Astrocyte (in vitro differentiated cells and primary cell): ENCODE data around the gene PROKR1.

Source experiments
- EZH2 ChIP-seq: IDR thresholded peaks from 2 replicates; pipeline ENCODE4 v1.6.1; 2012; ENCODE audit warnings: mild to moderate bottlenecking, low read length, inconsistent platforms; ENCODE audit not compliant: insufficient read depth
- TF ChIP-seq, protein P1 (sequence below): IDR thresholded peaks from 2 replicates; pipeline ENCODE4 v1.5.1; 2011; ENCODE audit warnings: low read depth, mild to moderate bottlenecking, inconsistent platforms, low read length, moderate library complexity; ENCODE audit not compliant: insufficient read depth

- TF ChIP-seq, protein P1, sequence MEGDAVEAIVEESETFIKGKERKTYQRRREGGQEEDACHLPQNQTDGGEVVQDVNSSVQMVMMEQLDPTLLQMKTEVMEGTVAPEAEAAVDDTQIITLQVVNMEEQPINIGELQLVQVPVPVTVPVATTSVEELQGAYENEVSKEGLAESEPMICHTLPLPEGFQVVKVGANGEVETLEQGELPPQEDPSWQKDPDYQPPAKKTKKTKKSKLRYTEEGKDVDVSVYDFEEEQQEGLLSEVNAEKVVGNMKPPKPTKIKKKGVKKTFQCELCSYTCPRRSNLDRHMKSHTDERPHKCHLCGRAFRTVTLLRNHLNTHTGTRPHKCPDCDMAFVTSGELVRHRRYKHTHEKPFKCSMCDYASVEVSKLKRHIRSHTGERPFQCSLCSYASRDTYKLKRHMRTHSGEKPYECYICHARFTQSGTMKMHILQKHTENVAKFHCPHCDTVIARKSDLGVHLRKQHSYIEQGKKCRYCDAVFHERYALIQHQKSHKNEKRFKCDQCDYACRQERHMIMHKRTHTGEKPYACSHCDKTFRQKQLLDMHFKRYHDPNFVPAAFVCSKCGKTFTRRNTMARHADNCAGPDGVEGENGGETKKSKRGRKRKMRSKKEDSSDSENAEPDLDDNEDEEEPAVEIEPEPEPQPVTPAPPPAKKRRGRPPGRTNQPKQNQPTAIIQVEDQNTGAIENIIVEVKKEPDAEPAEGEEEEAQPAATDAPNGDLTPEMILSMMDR, result no peak
- TF ChIP-seq EZH2, result no peak
These were observed 55.4 kb downstream of the PROKR1 start for GRCh38 chr2:68698567-68699377.
